Progenitor cell of endocrine pancreas (in vitro differentiated cells): ENCODE data around the gene SNAP47. TPM values are rescaled to one million over a fixed set of nuclear protein-coding genes. Genes with fewer than 3 reads are reported as not detected.

Experiments used
- DNase-seq: peaks from one replicate; pipeline ENCODE4 v3.0.0; 2021; ENCODE audit warnings: low spot score; ENCODE audit not compliant: unreplicated experiment
- H3K27ac Mint-ChIP-seq: 2 replicates; pipeline ENCODE4 v1.8.0; 2021; ENCODE audit warnings: mild to moderate bottlenecking, moderate library complexity, mixed read lengths
- H3K27me3 Mint-ChIP-seq: 2 replicates; pipeline ENCODE4 v1.8.0; 2021; ENCODE audit warnings: mixed read lengths
- H3K36me3 Mint-ChIP-seq: 2 replicates; pipeline ENCODE4 v1.8.0; 2022; ENCODE audit warnings: mixed read lengths; ENCODE audit not compliant: insufficient read depth
- H3K4me1 Mint-ChIP-seq: 2 replicates; pipeline ENCODE4 v1.8.0; 2021; ENCODE audit warnings: low read depth, mixed read lengths
- H3K4me3 Mint-ChIP-seq: 2 replicates; pipeline ENCODE4 v1.8.0; 2021; ENCODE audit warnings: low read depth, mild to moderate bottlenecking, moderate library complexity, mixed read lengths
- H3K9me3 Mint-ChIP-seq: 2 replicates; pipeline ENCODE4 v1.8.0; 2021; ENCODE audit warnings: low read depth, mixed read lengths
- CTCF ChIP-seq: fragments of 200-600 bp; sonication (generic); IDR thresholded peaks from one replicate; pipeline ENCODE4 v1.5.0; 2021; ENCODE audit warnings: antibody characterized with exemption, mild to moderate bottlenecking; ENCODE audit not compliant: unreplicated experiment
- total RNA-seq: library from RNA; stranded (reverse); gene quantifications from 2 replicates; pipeline ENCODE4 v1.2.1, GENCODE V29; 2021

SNAP47 gene
- total RNA-seq, 1 donor from 2014 or later = 39.6 TPM

- peak overlapping the region; percentile 15 for H3K27ac Mint-ChIP-seq
- DNase-seq = no peak
- peaks cover 19% of the 10 kb centered on the region for H3K9me3 Mint-ChIP-seq
- no peaks in the 10 kb centered on the region for H3K4me1 Mint-ChIP-seq
- H3K36me3 Mint-ChIP-seq = peaks cover 2% of the 10 kb centered on the region
- no peak for TF ChIP-seq CTCF
- H3K4me3 Mint-ChIP-seq = no peak overlapping the region
- peaks cover 30% of the 10 kb centered on the region for H3K27me3 Mint-ChIP-seq
Measured at GRCh38 chr1:227799756-227800155, 64.5 kb downstream of the SNAP47 start.

GRCh38 chr1:227803933-227804332 lies 68.7 kb downstream of the SNAP47 start:
- no peaks in the 10 kb centered on the region for H3K4me1 Mint-ChIP-seq
- peaks cover 26% of the 10 kb centered on the region for H3K9me3 Mint-ChIP-seq
- no peak overlapping the region for H3K4me3 Mint-ChIP-seq
- DNase-seq = no peak
- TF ChIP-seq CTCF = no peak
- no peak overlapping the region for H3K27ac Mint-ChIP-seq
- H3K36me3 Mint-ChIP-seq = peaks cover 2% of the 10 kb centered on the region
- H3K27me3 Mint-ChIP-seq = peaks cover 33% of the 10 kb centered on the region

- Mint-ChIP-seq H3K27ac (no peak overlapping the region), H3K9me3 (peaks cover 26% of the 10 kb centered on the region), H3K4me1 (no peaks in the 10 kb centered on the region), H3K4me3 (no peak overlapping the region), H3K27me3 (peaks cover 26% of the 10 kb centered on the region), H3K36me3 (peaks cover 2% of the 10 kb centered on the region)
- TF ChIP-seq CTCF = no peak
- no peak for DNase-seq
Measured at GRCh38 chr1:227805606-227806197, 70.5 kb downstream of the SNAP47 start.

GRCh38 chr1:227808566-227808965 lies 73.3 kb downstream of the SNAP47 start:
- DNase-seq = no peak
- H3K27ac Mint-ChIP-seq = no peak overlapping the region
- H3K4me1 Mint-ChIP-seq = no peaks in the 10 kb centered on the region
- no peaks in the 10 kb centered on the region for H3K36me3 Mint-ChIP-seq
- peaks cover 15% of the 10 kb centered on the region for H3K27me3 Mint-ChIP-seq
- peaks cover 29% of the 10 kb centered on the region for H3K9me3 Mint-ChIP-seq
- no peak overlapping the region for H3K4me3 Mint-ChIP-seq
- TF ChIP-seq CTCF = no peak

GRCh38 chr1:227809026-227809425 lies 73.8 kb downstream of the SNAP47 start:
- no peak overlapping the region for H3K27ac Mint-ChIP-seq
- H3K4me1 Mint-ChIP-seq = no peaks in the 10 kb centered on the region
- no peak for TF ChIP-seq CTCF
- peaks cover 15% of the 10 kb centered on the region for H3K27me3 Mint-ChIP-seq
- H3K36me3 Mint-ChIP-seq = no peaks in the 10 kb centered on the region
- no peak overlapping the region for H3K4me3 Mint-ChIP-seq
- H3K9me3 Mint-ChIP-seq = peaks cover 26% of the 10 kb centered on the region
- DNase-seq = no peak
